GM23338 (cell line): ENCODE data around the gene YPEL3. TPM values are rescaled to one million over a fixed set of nuclear protein-coding genes. Genes with fewer than 3 reads are reported as not detected.

Source experiments
- ATAC-seq: fragments of 200-7000 bp; cut with Tn5 transposase; 3 replicates; pipeline ENCODE4 v1.9.1; 2020
- DNase-seq: peaks from one replicate; pipeline ENCODE4 v3.0.0-alpha.2; 2015; ENCODE audit warnings: low spot score
- H2AFZ ChIP-seq: fragments of 200-600 bp; sonication (generic); 2 replicates; pipeline ENCODE4 v1.8.0; 2016; ENCODE audit warnings: antibody characterized with exemption, mild to moderate bottlenecking, moderate library complexity
- H3F3A ChIP-seq: fragments of 200-600 bp; sonication (generic); replicated peaks from 2 replicates; pipeline ENCODE4 v1.8.0; 2017; ENCODE audit warnings: antibody characterized with exemption, mixed run types, low read depth
- H3K27ac ChIP-seq: fragments of 200-600 bp; sonication (generic); 2 replicates; pipeline ENCODE4 v1.6.1; 2016; ENCODE audit warnings: low read depth
- H3K27me3 ChIP-seq: fragments of 200-600 bp; sonication (generic); 2 replicates; pipeline ENCODE4 v1.8.0; 2016; ENCODE audit warnings: mild to moderate bottlenecking, mixed run types, moderate library complexity; ENCODE audit not compliant: insufficient read depth
- H3K36me3 ChIP-seq: fragments of 200-600 bp; sonication (generic); 2 replicates; pipeline ENCODE4 v1.8.0; 2016; ENCODE audit warnings: mild to moderate bottlenecking; ENCODE audit not compliant: insufficient read depth
- H3K4me1 ChIP-seq: fragments of 200-600 bp; sonication (generic); 2 replicates; pipeline ENCODE4 v1.8.0; 2016; ENCODE audit warnings: mild to moderate bottlenecking, moderate library complexity; ENCODE audit not compliant: insufficient read depth
- H3K4me2 ChIP-seq: fragments of 200-600 bp; sonication (generic); 2 replicates; pipeline ENCODE4 v1.7.1; 2017; ENCODE audit warnings: mixed run types
- H3K4me3 ChIP-seq: fragments of 200-600 bp; sonication (generic); 2 replicates; pipeline ENCODE4 v1.6.1; 2016; ENCODE audit warnings: mixed run types
- H3K79me2 ChIP-seq: fragments of 200-600 bp; sonication (generic); replicated peaks from 2 replicates; pipeline ENCODE4 v1.8.0; 2017; ENCODE audit warnings: mild to moderate bottlenecking; ENCODE audit not compliant: insufficient read depth
- H3K9me2 ChIP-seq: fragments of 200-600 bp; sonication (generic); 2 replicates; pipeline ENCODE4 v1.8.0; 2017; ENCODE audit not compliant: insufficient read depth
- H4K20me1 ChIP-seq: fragments of 200-600 bp; sonication (generic); replicated peaks from 2 replicates; pipeline ENCODE4 v1.8.0; 2017; ENCODE audit warnings: mild to moderate bottlenecking; ENCODE audit not compliant: insufficient read depth
- H3K27ac Mint-ChIP-seq: 2 replicates; pipeline ENCODE4 v1.8.0; 2020; ENCODE audit warnings: inconsistent platforms, mild to moderate bottlenecking, moderate library complexity, mixed read lengths
- H3K27me3 Mint-ChIP-seq: 3 replicates; pipeline ENCODE4 v1.8.0; 2022; ENCODE audit warnings: low read depth, mild to moderate bottlenecking, moderate library complexity, mixed read lengths, inconsistent platforms; ENCODE audit not compliant: insufficient read depth, poor library complexity
- H3K36me3 Mint-ChIP-seq: 3 replicates; pipeline ENCODE4 v1.8.0; 2021; ENCODE audit warnings: low read depth, mild to moderate bottlenecking, inconsistent platforms, moderate library complexity, mixed read lengths
- H3K4me1 Mint-ChIP-seq: 3 replicates; pipeline ENCODE4 v1.8.0; 2020; ENCODE audit warnings: mild to moderate bottlenecking, inconsistent platforms, mixed read lengths
- H3K4me3 Mint-ChIP-seq: 3 replicates; pipeline ENCODE4 v1.8.0; 2021; ENCODE audit warnings: moderate library complexity, mild to moderate bottlenecking, inconsistent platforms, mixed read lengths
- H3K9me3 Mint-ChIP-seq: 3 replicates; pipeline ENCODE4 v1.8.0; 2020; ENCODE audit warnings: moderate library complexity, mild to moderate bottlenecking, inconsistent platforms, mixed read lengths
- CREB1 ChIP-seq: fragments of 250-450 bp; sonication (Bioruptor Pico); IDR thresholded peaks from 2 replicates; pipeline ENCODE4 v1.5.0; 2020; ENCODE audit warnings: low read depth, mild to moderate bottlenecking, moderate library complexity
- EZH2 ChIP-seq: fragments of 200-600 bp; sonication (generic); IDR thresholded peaks from one replicate; pipeline ENCODE4 v1.8.0; 2017; ENCODE audit warnings: antibody characterized with exemption, mild to moderate bottlenecking, low read depth; ENCODE audit not compliant: unreplicated experiment
- EZH2phosphoT487 ChIP-seq: fragments of 200-600 bp; sonication (generic); IDR thresholded peaks from one replicate; pipeline ENCODE4 v1.8.1; 2018; ENCODE audit warnings: antibody characterized with exemption; ENCODE audit not compliant: unreplicated experiment
- JUNB ChIP-seq: IDR thresholded peaks from one replicate; pipeline ENCODE4 v1.6.1; 2016; ENCODE audit warnings: antibody characterized with exemption; ENCODE audit not compliant: unreplicated experiment
- NANOG ChIP-seq: IDR thresholded peaks from 2 replicates; pipeline ENCODE4 v1.6.1; 2016; ENCODE audit warnings: antibody characterized with exemption, borderline replicate concordance
- ZNF114 ChIP-seq: fragments of 250-450 bp; sonication (Bioruptor Pico); IDR thresholded peaks from 2 replicates; pipeline ENCODE4 v1.5.0; 2020; ENCODE audit warnings: mild to moderate bottlenecking, moderate library complexity
- ZNF331 ChIP-seq: fragments of 250-450 bp; sonication (Bioruptor Pico); IDR thresholded peaks from 2 replicates; pipeline ENCODE4 v1.5.0; 2020; ENCODE audit warnings: low read depth, mild to moderate bottlenecking, moderate library complexity
- ZNF462 ChIP-seq: fragments of 250-450 bp; sonication (Bioruptor Pico); IDR thresholded peaks from 2 replicates; pipeline ENCODE4 v1.5.0; 2020; ENCODE audit warnings: mild to moderate bottlenecking, moderate library complexity
- polyA plus RNA-seq: library from polyadenylated mRNA; unstranded; fragments of >200 nt; fragmentation: Nextera tagmentation; extraction: Ambion mirVana; gene quantifications from 2 replicates; pipeline ENCODE4 v1.2.1, GENCODE V29; 2016
- total RNA-seq: library from RNA; depleted of rRNA; stranded (reverse); fragments of >200 nt; shearing (Covaris generic); gene quantifications from 2 replicates; pipeline ENCODE4 v1.2.3, GENCODE V29; 2014

The YPEL3 gene
- total and polyA plus RNA-seq, 2 experiments from 2014 or later: 27.8 to 86.1 TPM

DNA sequence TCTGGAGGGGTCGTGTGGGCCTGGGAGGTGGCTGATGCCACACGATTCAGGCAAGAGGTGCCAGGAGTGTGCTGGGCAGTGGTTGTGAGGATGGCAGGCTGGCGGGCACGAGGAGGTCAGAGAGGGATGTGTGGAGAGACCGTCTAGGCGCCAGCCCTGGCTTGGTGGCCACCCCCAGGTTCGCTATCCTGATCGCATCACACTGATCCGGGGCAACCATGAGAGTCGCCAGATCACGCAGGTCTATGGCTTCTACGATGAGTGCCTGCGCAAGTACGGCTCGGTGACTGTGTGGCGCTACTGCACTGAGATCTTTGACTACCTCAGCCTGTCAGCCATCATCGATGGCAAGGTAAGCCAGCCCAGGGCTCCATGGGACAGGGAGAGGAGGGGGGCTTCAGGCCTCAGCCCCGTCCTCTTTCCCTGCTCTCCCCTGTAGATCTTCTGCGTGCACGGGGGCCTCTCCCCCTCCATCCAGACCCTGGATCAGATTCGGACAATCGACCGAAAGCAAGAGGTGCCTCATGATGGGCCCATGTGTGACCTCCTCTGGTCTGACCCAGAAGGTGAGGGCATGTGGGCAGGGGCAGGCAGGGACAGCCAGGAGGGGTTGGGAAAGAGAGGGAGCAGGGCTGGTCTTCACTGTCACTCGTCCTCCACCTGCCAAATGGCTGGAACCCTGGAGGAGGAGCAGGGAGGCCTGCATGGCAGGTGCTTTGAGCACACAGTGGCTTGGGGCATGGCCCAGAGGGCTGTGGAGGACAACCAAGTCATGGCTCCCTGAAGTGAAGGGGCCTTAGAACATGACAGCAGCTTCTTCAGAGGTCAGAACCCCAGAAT is 12.6 kb downstream of the YPEL3 start:
- TF ChIP-seq EZH2: no peak
- no peak for TF ChIP-seq CREB1 (CRISPR knock-in tag)
- TF ChIP-seq ZNF331: no peak
- no peak for TF ChIP-seq JUNB
- no peak for TF ChIP-seq NANOG
- no peak for TF ChIP-seq ZNF114
- TF ChIP-seq ZNF462: no peak
- no peak for TF ChIP-seq EZH2phosphoT487
- peaks cover 4% of the 10 kb centered on the region for H3K36me3 ChIP-seq
- no peaks in the 10 kb centered on the region; the same call in 2 of the 3 replicates for H3K9me3 Mint-ChIP-seq
- H4K20me1 ChIP-seq: peaks cover 8% of the 10 kb centered on the region
- peaks cover 6% of the 10 kb centered on the region; the same call in 1 of the 2 replicates for H3K4me1 ChIP-seq
- no peak overlapping the region for H2AFZ ChIP-seq
- no peak overlapping the region for H3K4me3 ChIP-seq
- H3K27ac Mint-ChIP-seq: no peak overlapping the region; the same call in 1 of the 2 replicates
- peaks cover 11% of the 10 kb centered on the region for H3K79me2 ChIP-seq
- H3K27me3 ChIP-seq: no peaks in the 10 kb centered on the region
- no peak for ATAC-seq
- no peaks in the 10 kb centered on the region for H3K9me2 ChIP-seq
- H3K4me2 ChIP-seq: no peak overlapping the region
- no peak for DNase-seq
- H3K36me3 Mint-ChIP-seq: peaks cover 66% of the 10 kb centered on the region
- H3K4me3 Mint-ChIP-seq: no peak overlapping the region; the same call in 2 of the 3 replicates
- H3K4me1 Mint-ChIP-seq: 0 out of 3 replicates have a peak, but pooled peaks cover under 1% of the 10 kb centered on the region
- no peak overlapping the region for H3K27ac ChIP-seq
- H3F3A ChIP-seq: 0 out of 2 replicates have a peak, but pooled peaks cover 6% of the 10 kb centered on the region
- H3K27me3 Mint-ChIP-seq: peaks cover 12% of the 10 kb centered on the region
